ENCODE measurements around the gene TENM4. TPM values are rescaled to one million over a fixed set of nuclear protein-coding genes. Genes with fewer than 3 reads are reported as not detected.

TENM4 gene
- total RNA-seq, 1 donor from 2014 or later, result 43.2 TPM

GRCh38 chr11:79434283-79434682 lies 6.5 kb downstream of the TENM4 start:
- Mint-ChIP-seq H3K4me3 (no peak overlapping the region), H3K36me3 (ENCODE audit: low read depth) (no peaks in the 10 kb centered on the region), H3K4me1 (peaks cover 17% of the 10 kb centered on the region), H3K27ac (ENCODE audit: unreplicated experiment) (no peak overlapping the region), H3K9me3 (no peaks in the 10 kb centered on the region), H3K27me3 (ENCODE audit: low read depth) (peaks cover 48% of the 10 kb centered on the region)
- TF ChIP-seq CTCF (conservative IDR thresholded peaks at IDR 0.05), result no peak
- DNase-seq (ENCODE audit: low read depth, low spot score), result no peak

GRCh38 chr11:79432138-79432537 lies 8.7 kb downstream of the TENM4 start:
- Mint-ChIP-seq H3K4me3 (no peak overlapping the region), H3K27ac (ENCODE audit: unreplicated experiment) (no peak overlapping the region), H3K27me3 (ENCODE audit: low read depth) (peaks cover 30% of the 10 kb centered on the region), H3K4me1 (peaks cover 19% of the 10 kb centered on the region), H3K36me3 (ENCODE audit: low read depth) (no peaks in the 10 kb centered on the region), H3K9me3 (no peaks in the 10 kb centered on the region)
- DNase-seq (ENCODE audit: low read depth, low spot score), result no peak
- TF ChIP-seq CTCF (conservative IDR thresholded peaks at IDR 0.05), result no peak

GRCh38 chr11:79431535-79431934 lies 9.3 kb downstream of the TENM4 start:
- no peak for TF ChIP-seq CTCF (conservative IDR thresholded peaks at IDR 0.05)
- peaks cover 24% of the 10 kb centered on the region for H3K27me3 Mint-ChIP-seq (ENCODE audit: low read depth)
- H3K4me3 Mint-ChIP-seq, result no peak overlapping the region
- DNase-seq (ENCODE audit: low read depth, low spot score), result no peak
- no peaks in the 10 kb centered on the region for H3K36me3 Mint-ChIP-seq (ENCODE audit: low read depth)
- H3K27ac Mint-ChIP-seq (ENCODE audit: unreplicated experiment), result no peak overlapping the region
- no peaks in the 10 kb centered on the region for H3K9me3 Mint-ChIP-seq
- H3K4me1 Mint-ChIP-seq, result peaks cover 13% of the 10 kb centered on the region

- no peaks in the 10 kb centered on the region for H3K36me3 Mint-ChIP-seq (ENCODE audit: low read depth)
- peaks cover 12% of the 10 kb centered on the region for H3K4me1 Mint-ChIP-seq
- peaks cover 11% of the 10 kb centered on the region for H3K27me3 Mint-ChIP-seq (ENCODE audit: low read depth)
- H3K4me3 Mint-ChIP-seq, result no peak overlapping the region
- no peak for TF ChIP-seq CTCF (conservative IDR thresholded peaks at IDR 0.05)
- no peak overlapping the region for H3K27ac Mint-ChIP-seq (ENCODE audit: unreplicated experiment)
- no peak for DNase-seq (ENCODE audit: low read depth, low spot score)
- H3K9me3 Mint-ChIP-seq, result no peaks in the 10 kb centered on the region
These were observed 10.6 kb downstream of the TENM4 start for GRCh38 chr11:79430280-79430679.

- Mint-ChIP-seq H3K4me3 (no peak overlapping the region), H3K9me3 (no peaks in the 10 kb centered on the region), H3K27ac (ENCODE audit: unreplicated experiment) (no peak overlapping the region), H3K4me1 (peaks cover 12% of the 10 kb centered on the region), H3K27me3 (ENCODE audit: low read depth) (no peaks in the 10 kb centered on the region), H3K36me3 (ENCODE audit: low read depth) (no peaks in the 10 kb centered on the region)
- no peak for TF ChIP-seq CTCF (conservative IDR thresholded peaks at IDR 0.05)
- DNase-seq (ENCODE audit: low read depth, low spot score), result no peak
These were observed 12.4 kb downstream of the TENM4 start for GRCh38 chr11:79428406-79428805.
